Measurements from ENCODE around the gene ARID1B. TPM values are rescaled to one million over a fixed set of nuclear protein-coding genes. Genes with fewer than 3 reads are reported as not detected.
A peak's percentile ranks its signal among the peaks of the same experiment; 100 is the strongest.

Gene ARID1B
- total RNA-seq, 4 donors from 2014 or later: 25.2 to 103 (median 59.5) TPM

- H3K36me3 ChIP-seq: no peaks in the 10 kb centered on the region
- intact Hi-C loops (cut with DNase I): no loop called here
- no peak for TF ChIP-seq CTCF (IDR thresholded peaks at IDR 0.05)
- TF ChIP-seq POLR2A (IDR thresholded peaks at IDR 0.05): no peak
- H3K4me3 ChIP-seq: no peak overlapping the region
- peaks cover 10 to 53% (median 14%) of the 10 kb centered on the region in 3 donors for H3K4me1 ChIP-seq
- DNase-seq: no peak
- no peaks in the 10 kb centered on the region for H3K27me3 ChIP-seq
- H3K9me3 ChIP-seq: no peaks in the 10 kb centered on the region
- no peak overlapping the region for H3K27ac ChIP-seq
Observed at GRCh38 chr6:156863504-156863903, 86.3 kb downstream of the ARID1B start.

- TF ChIP-seq POLR2A (IDR thresholded peaks at IDR 0.05) (no peak), CTCF (IDR thresholded peaks at IDR 0.05) (no peak)
- intact Hi-C loops (cut with DNase I): no loop called here
- no peaks in the 10 kb centered on the region for H3K36me3 ChIP-seq
- no peak overlapping the region for H3K4me3 ChIP-seq
- no peak overlapping the region for H3K27ac ChIP-seq
- H3K9me3 ChIP-seq: no peaks in the 10 kb centered on the region
- no peaks in the 10 kb centered on the region for H3K27me3 ChIP-seq
- peaks cover 10 to 45% (median 14%) of the 10 kb centered on the region in 3 donors for H3K4me1 ChIP-seq
- DNase-seq: no peak
- WGBS, 2 donors: 87 to 92% methylated on average over 6 of the region's 6 CpGs
Observed at GRCh38 chr6:156864557-156864956, 87.4 kb downstream of the ARID1B start.

GRCh38 chr6:156865019-156865629 is 87.9 kb downstream of the ARID1B start:
- 94% methylated on average over 1 of the region's 1 CpG for WGBS, 2 donors
- DNase-seq: no peak
- Histone ChIP-seq H3K9me3 (no peaks in the 10 kb centered on the region), H3K27ac (no peak overlapping the region), H3K4me1 (peaks cover 10 to 47% (median 14%) of the 10 kb centered on the region in 3 donors), H3K36me3 (no peaks in the 10 kb centered on the region), H3K27me3 (no peaks in the 10 kb centered on the region), H3K4me3 (no peak overlapping the region)
- intact Hi-C loops (cut with DNase I): no loop called here
- TF ChIP-seq CTCF (IDR thresholded peaks at IDR 0.05): no peak
- no peak for TF ChIP-seq POLR2A (IDR thresholded peaks at IDR 0.05)

- Histone ChIP-seq H3K4me1 (peaks cover 13 to 60% (median 14%) of the 10 kb centered on the region in 3 donors), H3K27ac (peak overlapping the region; percentile 20 to 54 (median 34)), H3K36me3 (no peaks in the 10 kb centered on the region), H3K9me3 (no peaks in the 10 kb centered on the region), H3K27me3 (no peaks in the 10 kb centered on the region), H3K4me3 (no peak overlapping the region)
- intact Hi-C loops (cut with DNase I): no loop called here
- WGBS, 2 donors: 57 to 62% methylated on average over 9 of the region's 10 CpGs
- peak in 1 of 6 experiments; percentile 15 for TF ChIP-seq CTCF (IDR thresholded peaks at IDR 0.05)
- no peak for TF ChIP-seq POLR2A (IDR thresholded peaks at IDR 0.05)
- no peak for DNase-seq
Observed at GRCh38 chr6:156866220-156867015, 89.2 kb downstream of the ARID1B start.

GRCh38 chr6:156867121-156867520 is 89.9 kb downstream of the ARID1B start:
- DNase-seq: no peak
- Histone ChIP-seq H3K27me3 (no peaks in the 10 kb centered on the region), H3K27ac (peak overlapping the region in 3 of 4 donors; percentile 26 to 54 (median 41)), H3K36me3 (no peaks in the 10 kb centered on the region), H3K9me3 (no peaks in the 10 kb centered on the region), H3K4me1 (peaks cover 14 to 67% (median 15%) of the 10 kb centered on the region in 3 donors), H3K4me3 (no peak overlapping the region)
- 75 to 94% methylated on average over 2 of the region's 2 CpGs for WGBS, 2 donors
- intact Hi-C loops (cut with DNase I): no loop called here
- TF ChIP-seq CTCF (IDR thresholded peaks at IDR 0.05): no peak
- no peak for TF ChIP-seq POLR2A (IDR thresholded peaks at IDR 0.05)
